Ramos (cell line): ENCODE data around the gene SLC36A2.
"Not testable (repeated sequence)": the region's sequence is repeated elsewhere in the genome, so short reads cannot be mapped to it uniquely, and the experiment has no call there.

ENCODE experiments used
- in situ Hi-C: fragments of 300-500 bp; cut with MboI; formaldehyde crosslinking; loops from one replicate; pipeline ENCODE4 v1.14.3; 2022; ENCODE audit warnings: low sequenced_read_pairs; ENCODE audit not compliant: unreplicated experiment

Gene SLC36A2

DNA sequence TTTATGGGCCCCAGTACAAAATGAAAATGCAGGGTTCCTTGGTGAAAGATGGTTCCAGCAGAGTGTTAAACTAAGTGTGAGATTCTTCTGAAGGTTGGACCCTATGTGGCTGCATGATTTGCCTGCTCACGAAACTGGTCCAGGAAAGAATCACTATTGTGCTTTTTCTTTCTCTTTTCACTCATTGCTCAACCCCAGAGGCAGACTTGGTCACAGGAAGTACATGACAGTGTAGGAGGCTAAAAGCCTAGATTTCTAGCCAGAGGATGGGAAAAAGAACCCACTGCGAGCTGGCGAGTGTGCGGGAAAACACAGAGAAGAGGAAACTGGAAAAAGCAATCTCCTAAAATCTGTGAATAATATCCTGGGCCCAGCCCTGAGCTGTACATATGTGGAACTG lies 18.6 kb downstream of the SLC36A2 start:
- in situ Hi-C loops, result no loop called here

- in situ Hi-C loops, result no loop called here
These were observed 19.8 kb downstream of the SLC36A2 start for GRCh38 chr5:151327585-151327984.

DNA sequence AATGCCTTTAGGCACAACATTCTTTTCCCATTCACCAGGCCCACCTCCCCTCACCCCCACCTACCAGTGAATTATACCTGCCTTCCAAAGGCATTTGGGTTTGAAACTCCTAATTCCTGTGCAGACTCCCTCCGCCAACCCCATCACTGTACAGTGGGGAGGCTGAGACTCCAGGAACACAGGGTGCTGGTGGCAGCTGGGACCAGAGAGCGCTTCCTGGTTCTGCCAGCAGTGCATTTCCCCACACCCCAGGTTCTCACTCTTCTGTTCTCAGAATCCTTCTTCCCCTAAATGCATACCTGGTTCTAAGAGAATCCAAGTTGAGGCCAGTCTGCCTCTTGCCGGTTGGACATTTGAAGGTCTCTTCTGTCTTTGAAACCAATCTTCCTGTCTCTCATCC lies 21.1 kb downstream of the SLC36A2 start:
- in situ Hi-C loops, result no loop called here

GRCh38 chr5:151320481-151320880 lies 26.9 kb downstream of the SLC36A2 start:
- in situ Hi-C loops, result no loop called here

DNA sequence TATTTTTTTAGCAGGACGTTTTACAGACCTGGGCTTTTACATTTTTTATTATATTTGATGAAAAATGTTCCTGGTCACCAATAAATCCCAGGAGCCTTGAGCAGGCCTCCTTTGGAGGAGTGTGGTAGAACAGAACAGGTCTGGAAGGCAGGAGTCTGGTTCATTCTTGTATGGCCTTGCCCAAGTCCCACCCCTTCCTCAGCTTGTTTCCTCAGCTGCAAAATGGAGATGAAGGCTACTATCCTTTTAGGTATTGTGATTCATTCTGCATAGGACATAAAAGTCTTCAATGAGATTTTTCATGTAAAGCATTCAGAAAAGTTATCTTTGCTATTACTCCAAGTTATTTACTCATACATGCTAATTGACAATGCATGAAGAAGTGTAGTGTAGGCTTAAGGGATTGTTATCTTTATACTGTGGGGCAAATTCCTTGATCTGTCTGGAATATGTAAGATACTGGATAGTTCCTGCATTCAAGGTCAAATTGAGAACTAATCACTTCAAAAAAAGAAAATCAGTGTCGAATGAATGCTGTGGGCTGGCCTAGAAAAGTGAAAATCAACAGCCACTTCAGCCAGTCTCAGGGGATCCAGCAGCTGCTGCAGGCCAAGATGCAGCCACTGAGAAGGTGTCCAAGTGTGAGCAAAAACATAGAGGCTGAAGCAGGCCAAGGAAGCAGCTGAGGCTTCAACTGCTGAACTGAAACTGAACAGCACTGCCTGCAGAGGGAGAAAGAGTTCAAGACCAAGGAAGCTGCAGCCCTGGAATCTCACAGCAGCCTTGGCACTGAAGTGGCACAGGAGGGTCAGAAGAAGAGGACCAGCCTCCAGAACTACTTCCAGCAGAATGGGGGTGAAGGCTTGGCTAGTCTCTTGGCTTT lies 28.3 kb downstream of the SLC36A2 start:
- in situ Hi-C loops, result no loop called here

GRCh38 chr5:151317871-151318270 lies 29.5 kb downstream of the SLC36A2 start:
- in situ Hi-C loops, result no loop called here

DNA sequence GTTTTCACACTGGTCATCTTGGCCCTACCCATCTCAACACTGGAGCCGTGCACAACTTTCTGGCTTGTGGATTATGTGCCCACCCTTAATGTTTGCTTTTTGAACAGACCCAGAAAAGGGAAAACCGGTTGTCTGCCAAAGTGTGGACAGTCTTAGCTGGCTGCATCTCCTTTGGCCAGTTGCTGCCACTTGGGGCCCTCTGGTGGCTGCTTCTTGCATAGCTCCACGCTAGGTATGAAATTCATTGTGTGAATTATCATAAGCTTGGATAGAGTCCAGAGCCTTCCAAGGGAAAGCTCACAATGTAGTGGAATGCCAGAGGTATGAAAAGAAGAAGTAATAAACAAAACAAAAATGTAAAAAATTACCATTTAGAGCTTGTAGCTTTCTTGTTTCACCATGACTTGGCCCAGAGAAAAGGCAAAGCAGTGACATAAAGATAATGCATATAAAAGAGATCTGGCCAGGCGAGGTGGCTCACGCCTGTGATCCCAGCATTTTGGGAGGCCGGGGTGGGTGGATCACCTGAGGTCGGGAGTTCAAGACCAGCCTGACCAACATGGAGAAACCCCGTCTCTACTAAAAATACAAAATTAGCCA lies 31.3 kb downstream of the SLC36A2 start:
- in situ Hi-C loops, result no loop called here

- in situ Hi-C loops, result no loop called here
These were observed 34.0 kb downstream of the SLC36A2 start for GRCh38 chr5:151313357-151313756.

DNA sequence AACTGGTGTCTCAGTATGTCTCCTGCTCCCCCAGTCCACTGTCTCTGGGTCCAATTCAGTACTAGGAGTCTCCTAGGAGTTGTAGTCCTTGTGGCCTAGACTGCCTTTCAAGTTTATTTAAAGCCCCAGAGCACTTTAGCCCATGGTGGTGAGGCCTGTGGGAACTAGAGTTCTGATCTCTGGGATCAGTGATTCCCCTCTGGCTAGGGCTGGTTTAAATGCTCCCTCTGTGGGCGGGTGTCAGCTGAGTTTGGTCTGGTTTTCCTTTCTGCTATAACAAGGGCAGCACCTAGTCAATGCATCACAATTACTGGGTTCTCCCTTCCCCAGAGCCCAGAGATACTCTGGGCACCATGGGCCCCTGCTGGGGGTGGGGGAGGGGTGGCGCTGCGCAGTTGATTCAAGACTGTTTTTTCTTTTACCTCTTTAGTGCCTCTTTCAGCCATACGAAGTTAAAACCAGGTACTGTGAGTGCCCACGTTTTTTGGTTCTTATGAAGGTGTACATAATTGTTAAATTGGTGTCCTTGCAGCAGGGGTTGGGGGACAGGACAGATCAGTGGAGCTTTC lies 34.5 kb downstream of the SLC36A2 start:
- in situ Hi-C loops, result no loop called here

GRCh38 chr5:151310932-151311331 lies 36.4 kb downstream of the SLC36A2 start:
- in situ Hi-C loops, result no loop called here

DNA sequence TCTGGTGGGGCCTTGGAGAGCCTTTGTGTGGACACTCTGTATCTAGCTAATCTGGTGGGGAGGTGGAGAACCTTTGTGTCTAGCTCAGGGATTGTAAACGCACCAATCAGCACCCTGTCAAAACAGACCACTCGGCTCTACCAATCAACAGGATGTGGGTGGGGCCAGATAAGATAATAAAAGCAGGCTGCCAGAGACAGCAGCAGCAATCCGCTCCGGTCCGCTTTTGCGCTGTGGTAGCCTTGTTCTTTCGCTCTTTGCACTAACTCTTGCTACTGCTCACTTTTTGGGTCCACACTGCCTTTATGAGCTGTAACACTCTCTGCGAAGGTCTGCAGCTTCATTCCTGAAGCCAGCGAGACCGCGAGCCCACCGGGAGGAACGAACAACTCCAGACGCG lies 37.5 kb downstream of the SLC36A2 start:
- in situ Hi-C loops, result not testable (repeated sequence)

- in situ Hi-C loops, result not testable (repeated sequence)
These were observed 38.1 kb downstream of the SLC36A2 start for GRCh38 chr5:151309266-151309665.

DNA sequence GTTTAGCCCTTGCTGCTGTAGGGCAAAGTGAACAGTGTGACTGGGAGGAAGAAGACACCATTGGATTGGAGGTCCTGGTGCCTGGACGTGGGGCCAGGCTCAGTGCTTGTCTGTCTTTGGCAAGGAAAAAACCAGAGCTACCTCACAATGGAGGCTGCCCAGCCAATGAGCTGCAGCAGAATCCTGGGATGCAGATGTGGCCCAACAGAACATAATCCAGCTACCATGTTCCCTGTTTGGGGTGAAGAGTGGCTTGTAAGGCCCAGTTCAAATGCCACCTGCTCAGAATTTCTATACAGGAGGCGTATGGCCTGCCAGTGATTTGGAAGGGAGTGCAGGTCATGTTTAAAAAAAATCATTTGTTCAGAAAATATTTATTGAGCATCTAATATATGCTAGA lies 43.7 kb downstream of the SLC36A2 start, which contains the start of gene SLC36A3:
Gene SLC36A3 (minus strand): TSS at position 101 of the 400 bp plus-strand sequence. CDS start 412 bp downstream, outside the sequence.
- in situ Hi-C loops, result no loop called here

DNA sequence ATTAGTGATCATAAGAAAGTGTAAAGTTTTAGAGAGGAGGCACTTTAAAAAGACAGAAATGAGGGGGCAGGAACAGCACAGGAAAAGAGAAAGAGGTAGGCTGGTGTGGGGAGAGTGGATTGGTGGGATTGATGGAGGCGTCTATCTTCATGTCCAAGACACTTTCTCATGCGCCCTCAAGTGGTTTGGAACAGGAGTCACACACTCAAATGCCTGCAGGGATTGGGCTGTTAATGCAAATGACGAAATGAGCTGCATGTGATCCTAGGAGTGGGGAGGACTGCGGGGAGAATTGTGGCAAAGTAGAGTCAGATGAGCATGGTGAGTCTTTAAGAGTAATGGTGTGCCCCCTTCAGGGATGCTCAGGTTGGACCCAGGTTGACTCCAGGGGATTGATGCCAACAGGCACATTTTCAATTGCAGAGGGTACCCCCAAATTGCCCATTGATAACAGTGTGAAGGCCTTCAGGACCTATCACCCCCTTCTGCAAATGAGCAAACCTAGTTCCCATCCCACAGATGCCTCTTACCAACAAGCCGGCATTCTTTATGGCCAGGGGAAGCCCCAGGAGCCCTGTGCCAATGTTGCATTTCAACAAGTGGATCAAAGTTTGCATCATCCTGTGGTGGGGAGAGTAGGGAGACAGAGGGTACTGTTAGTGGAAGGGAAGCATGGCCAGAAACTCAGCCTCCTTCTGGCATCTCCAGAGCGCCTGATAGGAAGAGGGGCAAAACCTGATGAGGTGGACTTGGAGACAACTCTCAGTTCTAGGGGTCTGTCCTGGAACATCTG lies 49.1 kb downstream of the SLC36A2 start:
- in situ Hi-C loops, result no loop called here

GRCh38 chr5:151296974-151297373 lies 50.4 kb downstream of the SLC36A2 start:
- in situ Hi-C loops, result no loop called here

- in situ Hi-C loops, result no loop called here
These were observed 50.9 kb downstream of the SLC36A2 start for GRCh38 chr5:151296478-151296830.

GRCh38 chr5:151295791-151296477 lies 51.4 kb downstream of the SLC36A2 start:
- in situ Hi-C loops, result no loop called here

DNA sequence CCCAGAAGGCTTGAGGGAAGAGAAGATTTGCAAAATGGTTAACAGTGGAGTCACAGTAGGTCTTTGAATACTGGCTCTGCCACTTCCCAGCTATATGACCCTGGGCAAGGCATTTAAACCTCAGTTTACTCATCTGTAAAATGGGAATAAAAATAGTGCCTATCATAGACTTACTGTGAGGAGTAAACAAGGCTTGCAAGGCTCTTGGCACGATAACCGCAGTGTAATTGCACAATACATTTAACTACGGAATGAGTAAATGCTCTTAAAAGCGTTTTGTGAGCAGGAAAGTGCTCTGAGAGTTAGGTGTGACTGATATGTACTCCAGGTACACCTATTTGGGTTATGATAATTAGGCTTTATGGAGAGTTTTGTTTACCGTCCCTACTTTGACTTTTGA lies 52.2 kb downstream of the SLC36A2 start:
- in situ Hi-C loops, result no loop called here

DNA sequence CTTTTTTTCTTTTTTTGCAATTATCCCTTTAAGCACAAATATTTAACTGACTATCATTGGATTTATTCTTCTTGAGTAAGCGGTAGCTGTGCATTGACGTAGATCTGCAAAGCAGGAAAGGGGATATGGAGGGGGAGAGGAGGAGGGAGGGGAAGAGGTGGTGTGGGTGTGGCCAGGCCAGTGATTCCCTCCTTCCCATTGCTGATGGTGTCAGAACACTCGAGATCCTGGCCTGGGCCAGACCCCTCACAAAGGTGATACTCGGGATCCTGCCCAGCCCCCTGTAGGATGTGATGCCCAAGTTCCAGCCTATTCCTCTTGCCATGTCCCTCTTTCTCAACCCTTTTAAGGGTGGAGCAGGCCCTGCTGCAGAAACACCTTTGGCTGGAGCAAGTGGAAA lies 53.7 kb downstream of the SLC36A2 start:
- in situ Hi-C loops, result no loop called here

DNA sequence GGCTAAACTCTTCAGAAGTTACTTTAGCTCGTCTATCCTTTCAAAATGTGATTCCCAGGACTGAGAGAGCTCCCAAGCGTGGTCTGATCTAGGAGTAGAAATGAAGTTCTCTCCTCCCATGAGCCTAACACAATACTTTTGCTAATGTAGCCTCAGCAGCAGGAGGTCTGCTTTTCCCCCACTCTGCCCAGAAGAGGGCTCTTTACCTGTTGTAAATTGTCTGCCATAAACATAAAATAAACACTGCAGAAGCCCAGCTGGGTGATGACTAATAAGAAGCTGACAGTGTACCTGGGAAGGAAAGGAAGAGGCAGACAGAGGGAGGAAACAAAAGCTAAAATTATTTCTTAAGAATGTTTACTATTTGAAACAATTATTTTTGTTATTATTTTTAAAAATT lies 59.2 kb downstream of the SLC36A2 start:
- in situ Hi-C loops, result no loop called here
